ENCODE measurements around the gene KNDC1.

DNA sequence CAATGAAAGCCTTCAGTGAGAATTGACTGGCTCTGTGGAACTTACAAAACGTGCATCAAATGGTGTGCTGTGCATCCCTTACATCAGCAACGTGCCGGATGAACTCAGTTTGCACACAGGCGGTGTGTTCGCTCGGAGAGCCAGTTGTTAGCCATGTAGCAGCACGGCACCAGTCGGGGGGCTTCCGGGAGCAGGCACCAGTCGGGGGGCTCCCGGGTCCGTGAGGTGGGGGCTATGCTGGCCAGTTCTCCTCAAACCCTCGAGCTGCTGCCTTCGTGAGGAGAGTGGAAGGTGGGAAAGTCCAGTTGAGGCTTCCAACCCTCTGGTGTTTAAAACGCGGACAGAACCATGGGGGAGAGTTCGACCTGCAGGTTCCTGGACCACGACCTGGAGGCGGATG is 35.1 kb downstream of the KNDC1 start:
- TF ChIP-seq POLR2A (IDR thresholded peaks at IDR 0.05; ENCODE audit: low read length), result no peak
- no peak for TF ChIP-seq GATA1 (IDR thresholded peaks at IDR 0.05; ENCODE audit: low read depth, low read length)

All from erythroblast (primary cell).